ENCODE results near the gene VARS1.
A peak's percentile ranks its signal among the peaks of the same experiment; 100 is the strongest.

The VARS1 gene

GRCh38 chr6:31776485-31776988 is 19.0 kb downstream of the VARS1 start:
- H3K9ac ChIP-seq (ENCODE audit: low read depth, low read length), result peak overlapping the region; percentile 17; the same call in 1 of the 2 replicates
- H3K9me3 ChIP-seq (ENCODE audit: control insufficient read depth, insufficient read depth, low read length), result no peaks in the 10 kb centered on the region
- no peaks in the 10 kb centered on the region; the same call in 1 of the 2 replicates for H3K4me1 ChIP-seq (ENCODE audit: insufficient read depth, low read length)
- peaks cover 3% of the 10 kb centered on the region; the same call in 1 of the 2 replicates for H3K36me3 ChIP-seq (ENCODE audit: insufficient read depth, low read length)

DNA sequence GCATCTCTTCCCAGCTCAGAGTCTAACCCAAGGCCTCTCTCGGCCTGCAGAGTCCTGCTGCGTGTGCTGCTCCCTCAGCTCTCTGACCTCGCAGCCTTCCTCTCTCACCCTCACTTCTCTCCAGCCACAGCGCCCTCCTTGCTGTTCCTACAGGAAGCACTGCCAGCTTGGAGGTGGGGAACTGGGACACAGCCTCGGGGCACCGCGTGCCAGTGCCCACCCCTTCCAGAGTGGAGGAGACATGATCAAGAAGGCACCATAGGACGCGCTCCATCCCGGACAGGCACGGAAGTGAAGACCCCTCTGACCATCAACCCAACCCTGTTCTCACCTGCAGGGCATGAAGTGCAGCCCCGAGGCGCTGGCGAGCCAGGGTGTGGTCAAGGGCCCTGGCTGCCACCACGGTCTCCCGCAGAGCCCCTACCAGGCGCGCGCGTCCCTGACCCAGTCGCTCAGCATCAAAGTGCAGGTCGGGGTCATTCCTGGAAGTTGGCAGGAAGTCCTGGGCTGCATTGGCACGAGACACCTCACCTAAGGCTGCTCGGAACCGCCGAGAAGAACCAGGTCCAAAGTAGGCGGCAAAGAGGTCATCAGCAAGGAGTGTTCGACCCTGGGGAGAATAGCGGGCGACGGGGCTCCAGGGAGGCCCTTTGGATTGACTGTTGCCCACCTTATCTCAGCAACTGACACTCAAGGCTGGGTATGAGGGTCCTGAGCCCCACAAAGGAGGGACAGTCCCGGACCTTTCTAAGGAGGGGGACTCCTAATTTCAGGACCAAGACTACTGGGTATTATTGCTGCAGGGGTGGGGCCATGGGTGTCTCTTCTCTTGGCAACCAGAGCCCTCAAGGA is 19.7 kb downstream of the VARS1 start:
- Histone ChIP-seq H3K36me3 (ENCODE audit: insufficient read depth, low read length) (no peaks in the 10 kb centered on the region; the same call in 1 of the 2 replicates), H3K9ac (ENCODE audit: low read depth, low read length) (no peak overlapping the region), H3K9me3 (ENCODE audit: control insufficient read depth, insufficient read depth, low read length) (no peaks in the 10 kb centered on the region), H3K4me1 (ENCODE audit: insufficient read depth, low read length) (no peaks in the 10 kb centered on the region; the same call in 1 of the 2 replicates)

GRCh38 chr6:31775184-31775583 is 20.4 kb downstream of the VARS1 start:
- Histone ChIP-seq H3K9ac (ENCODE audit: low read depth, low read length) (no peak overlapping the region), H3K4me1 (ENCODE audit: insufficient read depth, low read length) (no peaks in the 10 kb centered on the region; the same call in 1 of the 2 replicates), H3K9me3 (ENCODE audit: control insufficient read depth, insufficient read depth, low read length) (no peaks in the 10 kb centered on the region), H3K36me3 (ENCODE audit: insufficient read depth, low read length) (no peaks in the 10 kb centered on the region; the same call in 1 of the 2 replicates)

DNA sequence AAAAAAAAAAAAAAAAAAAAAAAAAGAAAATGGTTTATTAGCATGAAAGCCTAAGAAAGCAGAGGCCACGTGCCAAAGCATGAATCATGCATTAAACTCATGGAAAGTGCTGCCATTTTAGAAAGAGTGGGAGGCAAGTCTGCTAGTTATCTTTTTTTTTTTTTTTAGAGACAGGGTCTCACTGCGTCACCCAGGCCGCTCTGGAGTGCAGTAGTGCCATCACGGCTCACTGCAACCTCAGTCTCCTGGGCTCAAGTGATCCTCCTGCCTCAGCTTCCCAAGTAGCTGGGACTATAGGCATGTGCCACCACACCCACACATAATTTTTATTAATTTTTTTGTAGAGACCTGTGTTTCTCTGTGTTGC is 23.6 kb downstream of the VARS1 start:
- Histone ChIP-seq H3K4me1 (ENCODE audit: insufficient read depth, low read length) (no peaks in the 10 kb centered on the region; the same call in 1 of the 2 replicates), H3K9ac (ENCODE audit: low read depth, low read length) (no peak overlapping the region), H3K9me3 (ENCODE audit: control insufficient read depth, insufficient read depth, low read length) (no peaks in the 10 kb centered on the region)

DNA sequence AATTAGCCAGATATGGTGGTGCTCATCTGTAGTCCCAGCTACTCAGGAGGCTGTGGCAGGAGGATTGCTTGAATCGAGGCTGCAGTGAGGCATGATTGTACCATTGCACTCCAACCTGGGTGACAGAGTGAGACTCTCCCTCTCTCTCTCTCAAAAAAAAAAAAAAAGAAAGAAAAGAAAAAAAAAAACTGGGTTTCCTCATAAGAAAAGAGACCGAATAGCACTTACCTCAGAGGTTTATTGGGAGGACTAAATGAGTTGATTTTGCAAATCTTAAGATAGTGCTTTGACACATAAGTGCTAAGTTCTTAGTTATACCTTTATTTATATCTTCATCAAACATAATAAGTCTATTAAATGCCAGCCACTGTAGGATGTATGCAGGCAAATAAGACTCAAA is 24.7 kb downstream of the VARS1 start:
- no peak overlapping the region for H3K9ac ChIP-seq (ENCODE audit: low read depth, low read length)
- H3K4me1 ChIP-seq (ENCODE audit: insufficient read depth, low read length), result no peaks in the 10 kb centered on the region; the same call in 1 of the 2 replicates
- no peaks in the 10 kb centered on the region for H3K9me3 ChIP-seq (ENCODE audit: control insufficient read depth, insufficient read depth, low read length)
- H3K36me3 ChIP-seq (ENCODE audit: insufficient read depth, low read length), result no peaks in the 10 kb centered on the region

More for the DNA sequence above, 23.6 kb downstream of the VARS1 start:
- no peaks in the 10 kb centered on the region for H3K36me3 ChIP-seq (ENCODE audit: insufficient read depth, low read length)

- Histone ChIP-seq H3K9me3 (ENCODE audit: control insufficient read depth, insufficient read depth, low read length) (no peaks in the 10 kb centered on the region), H3K36me3 (ENCODE audit: insufficient read depth, low read length) (no peaks in the 10 kb centered on the region), H3K9ac (ENCODE audit: low read depth, low read length) (no peak overlapping the region), H3K4me1 (ENCODE audit: insufficient read depth, low read length) (no peaks in the 10 kb centered on the region; the same call in 1 of the 2 replicates)
These were observed 25.7 kb downstream of the VARS1 start for GRCh38 chr6:31769684-31770371.

DNA sequence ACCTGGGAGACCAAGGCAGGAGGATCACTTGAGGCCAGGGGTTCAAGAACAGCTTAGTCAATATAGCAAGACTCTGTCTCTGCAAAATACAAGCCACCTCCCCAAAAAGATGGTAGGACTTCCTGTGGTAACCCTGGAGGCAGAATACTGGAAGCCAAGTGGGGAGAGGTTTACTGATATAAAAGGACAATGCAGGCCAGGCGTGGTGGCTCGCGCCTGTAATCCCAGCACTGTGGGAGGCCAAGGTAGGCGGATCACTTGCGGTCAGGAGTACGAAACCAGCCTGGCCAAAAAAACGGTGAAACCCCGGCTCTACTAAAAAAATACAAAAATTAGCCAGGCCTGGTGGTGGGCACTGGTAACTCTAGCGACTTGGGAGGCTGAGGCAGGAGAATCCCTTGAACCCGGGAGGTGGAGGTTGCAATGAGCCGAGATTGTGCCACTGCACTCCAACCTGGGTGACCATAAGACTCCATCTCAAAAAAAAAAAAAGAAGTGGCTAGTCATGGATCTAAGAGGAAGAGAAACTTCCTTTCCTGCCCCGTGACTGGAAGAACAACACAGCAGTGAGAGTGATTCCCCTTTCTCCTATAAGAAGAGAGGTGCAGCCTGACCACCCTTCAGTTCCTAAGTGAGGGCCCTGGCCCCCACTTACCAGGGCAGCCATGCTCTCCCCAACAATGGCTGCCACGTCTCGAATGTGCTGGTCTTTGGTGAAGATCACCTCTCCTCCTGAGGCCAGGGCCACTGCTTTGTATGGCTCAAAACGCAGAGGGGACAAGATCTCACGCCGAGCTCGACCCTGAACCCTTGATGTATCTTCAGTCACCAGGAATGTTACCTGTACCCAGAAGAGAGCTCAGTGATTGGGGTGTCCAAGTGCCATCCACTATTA is 26.9 kb downstream of the VARS1 start:
- Histone ChIP-seq H3K4me1 (ENCODE audit: insufficient read depth, low read length) (no peaks in the 10 kb centered on the region; the same call in 1 of the 2 replicates), H3K9me3 (ENCODE audit: control insufficient read depth, insufficient read depth, low read length) (no peaks in the 10 kb centered on the region), H3K36me3 (ENCODE audit: insufficient read depth, low read length) (no peaks in the 10 kb centered on the region; the same call in 1 of the 2 replicates), H3K9ac (ENCODE audit: low read depth, low read length) (no peak overlapping the region)

- H3K4me1 ChIP-seq (ENCODE audit: insufficient read depth, low read length), result peaks cover 6% of the 10 kb centered on the region
- no peaks in the 10 kb centered on the region for H3K9me3 ChIP-seq (ENCODE audit: control insufficient read depth, insufficient read depth, low read length)
- H3K9ac ChIP-seq (ENCODE audit: low read depth, low read length), result no peak overlapping the region
These were observed 28.4 kb downstream of the VARS1 start for GRCh38 chr6:31767096-31767645.

DNA sequence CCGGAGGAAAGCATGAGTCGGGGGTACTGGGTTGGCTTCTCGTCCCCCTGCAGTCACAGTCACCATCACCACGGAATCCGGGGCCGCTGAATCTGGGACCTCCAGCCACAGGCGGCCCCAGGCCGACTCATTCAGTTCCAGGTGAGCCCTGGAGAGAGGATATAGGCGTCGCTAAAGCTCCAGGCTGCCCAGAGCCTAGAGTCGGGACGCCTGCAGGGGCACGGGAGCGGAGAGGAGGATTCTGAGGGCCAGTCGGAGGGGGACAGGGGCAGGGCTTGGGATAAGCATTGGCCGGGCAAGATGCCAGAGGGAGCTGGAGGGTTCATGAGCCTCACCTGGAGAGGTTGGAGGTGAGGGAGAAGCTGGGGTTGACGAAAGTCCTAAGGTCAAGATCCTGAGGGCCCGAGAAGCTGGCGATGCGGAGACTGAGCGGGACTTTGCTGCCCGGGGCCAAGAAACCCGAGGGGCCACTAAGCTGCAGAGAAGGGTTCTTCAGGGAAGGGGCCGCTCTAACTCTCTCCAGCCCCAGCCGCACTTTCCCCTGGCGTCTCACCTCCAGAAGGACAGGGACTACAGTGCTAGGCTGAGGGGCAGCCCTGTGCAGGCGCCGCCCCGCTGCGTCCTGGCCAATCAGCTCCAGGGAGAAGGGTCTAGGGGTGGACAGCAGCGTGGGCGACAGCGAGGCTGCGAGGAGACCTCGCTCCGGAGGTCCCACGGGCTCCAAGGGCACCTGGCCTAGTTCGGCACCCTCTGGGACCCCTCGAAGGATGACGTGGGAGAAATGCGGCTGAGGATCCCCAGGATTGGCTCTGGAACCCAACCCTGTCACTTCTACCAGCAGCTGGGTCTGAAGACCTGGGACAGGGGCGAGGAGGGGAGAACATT is 29.4 kb downstream of the VARS1 start:
- no peaks in the 10 kb centered on the region for H3K9me3 ChIP-seq (ENCODE audit: control insufficient read depth, insufficient read depth, low read length)
- H3K4me1 ChIP-seq (ENCODE audit: insufficient read depth, low read length), result peaks cover 6% of the 10 kb centered on the region
- peak overlapping the region; percentile 49; the same call in 1 of the 2 replicates for H3K9ac ChIP-seq (ENCODE audit: low read depth, low read length)
- H3K36me3 ChIP-seq (ENCODE audit: insufficient read depth, low read length), result no peaks in the 10 kb centered on the region; the same call in 1 of the 2 replicates

More at GRCh38 chr6:31767096-31767645, 28.4 kb downstream of the VARS1 start:
- H3K36me3 ChIP-seq (ENCODE audit: insufficient read depth, low read length), result no peaks in the 10 kb centered on the region; the same call in 1 of the 2 replicates

DNA sequence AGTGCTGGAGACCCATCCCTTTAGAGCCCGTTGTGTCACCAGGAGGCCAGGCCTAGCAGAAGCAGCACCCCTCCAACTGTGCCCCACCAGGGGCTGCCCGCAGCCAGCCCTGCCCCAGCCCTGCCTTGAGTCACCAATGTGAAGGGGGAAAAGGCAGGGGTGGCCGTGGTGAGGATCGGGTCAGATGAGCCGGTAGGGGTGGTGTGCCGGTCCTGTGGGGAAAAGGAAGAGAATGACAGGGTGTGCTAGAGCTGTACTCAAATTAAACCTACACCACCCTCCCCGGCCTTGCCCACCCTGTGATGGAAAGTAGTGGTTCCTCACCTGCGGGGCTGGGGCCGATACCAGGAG is 30.0 kb downstream of the VARS1 start:
- Histone ChIP-seq H3K36me3 (ENCODE audit: insufficient read depth, low read length) (peaks cover under 1% of the 10 kb centered on the region; the same call in 1 of the 2 replicates), H3K9me3 (ENCODE audit: control insufficient read depth, insufficient read depth, low read length) (no peaks in the 10 kb centered on the region), H3K4me1 (ENCODE audit: insufficient read depth, low read length) (peaks cover 6% of the 10 kb centered on the region), H3K9ac (ENCODE audit: low read depth, low read length) (peak overlapping the region; percentile 49; the same call in 1 of the 2 replicates)

DNA sequence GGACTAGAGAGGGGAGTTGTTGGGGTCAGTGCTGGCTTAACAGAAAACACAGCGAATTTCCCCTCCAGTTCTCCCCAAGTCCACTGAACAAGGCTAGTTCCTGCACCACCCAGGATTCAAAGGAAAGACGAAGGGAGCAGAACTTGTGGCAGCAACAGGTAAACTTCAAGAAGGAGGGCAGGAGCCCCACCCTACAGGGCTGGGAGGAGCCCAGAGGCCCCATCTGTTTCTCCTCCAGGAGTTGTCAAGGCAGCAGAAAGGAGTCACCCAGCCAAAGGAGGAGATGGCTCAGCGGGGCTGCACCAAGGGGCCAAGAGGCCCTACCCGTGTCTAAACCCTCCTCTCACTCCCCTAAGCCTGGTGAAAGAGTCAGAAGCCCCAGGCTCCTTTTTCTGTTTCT is 31.4 kb downstream of the VARS1 start:
- no peaks in the 10 kb centered on the region for H3K9me3 ChIP-seq (ENCODE audit: control insufficient read depth, insufficient read depth, low read length)
- no peak overlapping the region for H3K9ac ChIP-seq (ENCODE audit: low read depth, low read length)
- H3K36me3 ChIP-seq (ENCODE audit: insufficient read depth, low read length), result peaks cover 5% of the 10 kb centered on the region; the same call in 1 of the 2 replicates
- H3K4me1 ChIP-seq (ENCODE audit: insufficient read depth, low read length), result peaks cover 6% of the 10 kb centered on the region

GRCh38 chr6:31763619-31763940 is 32.0 kb downstream of the VARS1 start:
- H3K4me1 ChIP-seq (ENCODE audit: insufficient read depth, low read length), result peaks cover 6% of the 10 kb centered on the region
- H3K9ac ChIP-seq (ENCODE audit: low read depth, low read length), result no peak overlapping the region
- no peaks in the 10 kb centered on the region for H3K9me3 ChIP-seq (ENCODE audit: control insufficient read depth, insufficient read depth, low read length)
- H3K36me3 ChIP-seq (ENCODE audit: insufficient read depth, low read length), result peaks cover 5% of the 10 kb centered on the region; the same call in 1 of the 2 replicates
